Left ventricle myocardium superior (tissue), 1 donor: ENCODE results near the gene PAN2. TPM values are rescaled to one million over a fixed set of nuclear protein-coding genes. Genes with fewer than 3 reads are reported as not detected.
A peak's percentile ranks its signal among the peaks of the same experiment; 100 is the strongest.
"Not testable (repeated sequence)": the region's sequence is repeated elsewhere in the genome, so short reads cannot be mapped to it uniquely, and the experiment has no call there.

Experiments
- ATAC-seq: fragments of 200-7000 bp; cut with Tn5 transposase; one replicate; pipeline ENCODE4 v1.9.1; 2020; ENCODE audit warnings: mild to moderate bottlenecking, moderate library complexity
- DNase-seq: peaks from one replicate; pipeline ENCODE4 v3.0.0-alpha.2; 2020
- intact Hi-C: fragments of 100-400 bp; cut with micrococcal nuclease; formaldehyde crosslinking; loops from one replicate; pipeline ENCODE4 v1.11.0; 2022
- total RNA-seq: library from RNA; stranded (reverse); fragmentation: NEBNext Ultra II Directional; extraction: Animal tissue kit (Norgen Biotek cat#: 25700); gene quantifications from one replicate; pipeline ENCODE4 v1.2.1, GENCODE V29; 2021
- donor health status: DM: no; HTN: yes; CAD: no; lungs with severe emphysema.

Gene PAN2
- total RNA-seq, 1 donor from 2014 or later = 52.2 TPM

DNA sequence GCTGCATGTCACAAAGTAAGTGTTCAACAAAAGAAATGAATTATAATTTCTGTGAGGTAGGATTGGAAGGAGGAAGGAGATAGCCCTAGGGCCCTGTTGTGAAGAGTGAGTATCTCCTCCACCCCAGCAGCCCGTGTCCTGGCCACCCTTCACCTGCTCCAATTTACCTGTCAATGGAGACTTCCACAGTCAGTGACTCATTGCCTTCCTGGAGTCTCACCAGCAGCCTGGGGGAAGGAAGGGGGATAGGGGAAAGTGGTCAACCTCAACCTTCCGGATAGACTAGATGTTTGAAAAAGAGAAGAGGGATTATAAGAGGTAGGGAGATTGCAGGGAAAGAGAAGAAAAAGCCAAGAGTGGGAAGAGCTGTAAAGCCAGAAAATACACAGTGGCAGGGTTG, 16.9 kb upstream of the PAN2 start:
- intact Hi-C loops = no loop called here
- DNase-seq (no peak), ATAC-seq (no peak)

DNA sequence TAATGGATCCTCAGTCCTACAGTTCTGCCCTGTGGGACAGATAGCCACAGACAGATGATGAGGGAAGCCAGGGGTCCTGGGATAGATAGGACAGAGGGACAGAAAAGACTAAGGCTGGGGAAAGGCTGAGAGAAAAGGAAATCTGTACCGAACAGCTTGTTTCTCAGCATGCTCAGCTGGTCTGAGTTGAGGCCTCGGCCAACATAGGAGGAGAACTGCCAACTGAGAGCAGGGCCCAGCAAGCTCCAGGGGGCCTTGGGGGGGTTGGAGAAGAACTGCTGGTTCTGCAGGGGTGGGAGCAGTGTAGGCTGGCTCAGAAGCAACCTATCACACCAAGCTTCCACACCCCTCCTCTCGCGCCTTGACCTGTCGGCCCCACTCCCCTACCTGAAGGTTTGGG, 15.0 kb upstream of the PAN2 start:
- intact Hi-C loops = no loop called here
- ATAC-seq (no peak), DNase-seq (no peak)

DNA sequence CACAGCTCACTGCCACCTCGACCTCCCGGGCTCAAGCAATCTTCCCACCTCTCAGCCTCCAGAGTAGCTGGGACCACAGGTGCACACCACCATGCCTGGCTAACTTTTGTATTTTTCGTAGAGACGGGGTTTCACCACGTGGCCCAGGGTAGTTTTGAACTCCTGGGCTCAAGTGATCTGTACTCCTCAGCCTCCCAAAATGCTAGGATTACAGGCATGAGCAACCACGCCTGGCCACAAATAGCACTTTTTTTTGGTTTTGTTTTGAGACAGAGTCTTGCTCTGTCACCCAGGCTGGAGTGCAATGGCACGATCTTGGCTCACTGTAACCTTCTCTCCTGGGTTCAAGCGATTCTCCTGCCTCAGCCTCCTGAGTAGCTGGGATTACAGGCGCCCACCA, 13.5 kb upstream of the PAN2 start:
- intact Hi-C loops, ATAC-seq, DNase-seq: not testable (repeated sequence)

DNA sequence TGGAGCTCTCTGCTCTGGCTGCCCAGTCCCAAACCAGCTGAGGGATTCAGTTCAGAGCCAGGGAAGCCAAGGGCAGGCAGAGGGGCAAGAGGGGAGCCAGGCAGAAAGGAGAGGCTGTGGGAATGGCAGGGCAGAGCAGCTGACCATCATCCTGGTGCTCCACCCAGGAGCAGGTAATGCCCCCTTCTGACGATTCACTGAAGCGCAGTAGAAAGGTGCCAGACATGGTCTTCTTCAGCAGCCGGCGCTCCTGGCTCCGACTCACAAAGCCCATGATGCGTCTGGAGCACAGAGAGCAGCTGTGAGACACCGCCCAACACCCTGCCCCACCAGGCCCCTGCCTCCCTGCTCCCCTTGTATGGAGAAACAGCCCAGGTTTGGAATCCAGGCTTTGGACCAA, 12.9 kb upstream of the PAN2 start:
- intact Hi-C loops = no loop called here
- peak; percentile 11 for ATAC-seq

DNA sequence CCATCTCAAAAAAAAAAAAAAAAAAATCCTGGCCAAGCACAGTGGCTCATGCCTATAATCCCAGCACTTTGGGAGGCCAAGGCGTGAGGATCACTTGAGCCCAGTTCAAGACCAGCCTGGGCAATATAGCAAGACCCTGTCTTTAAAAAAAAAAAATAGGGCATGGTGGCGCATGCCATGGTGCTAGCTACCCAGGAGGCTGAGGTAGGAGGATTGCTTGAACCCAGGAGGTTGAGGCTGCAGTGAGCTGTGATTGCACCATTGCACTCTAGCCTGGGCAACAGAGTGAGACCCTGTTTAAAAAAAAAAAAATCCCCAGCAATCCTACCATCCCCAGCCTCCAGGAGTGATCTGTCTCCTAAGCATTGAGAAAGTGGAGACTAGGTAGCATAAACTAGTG, 8.5 kb upstream of the PAN2 start:
- DNase-seq, intact Hi-C loops, ATAC-seq: not testable (repeated sequence)

More for the DNA sequence above, 12.9 kb upstream of the PAN2 start:
- no peak for DNase-seq

- intact Hi-C loops = no loop called here
- no peak for DNase-seq
- ATAC-seq = no peak
These were observed 7.8 kb upstream of the PAN2 start for GRCh38 chr12:56341616-56342015.

DNA sequence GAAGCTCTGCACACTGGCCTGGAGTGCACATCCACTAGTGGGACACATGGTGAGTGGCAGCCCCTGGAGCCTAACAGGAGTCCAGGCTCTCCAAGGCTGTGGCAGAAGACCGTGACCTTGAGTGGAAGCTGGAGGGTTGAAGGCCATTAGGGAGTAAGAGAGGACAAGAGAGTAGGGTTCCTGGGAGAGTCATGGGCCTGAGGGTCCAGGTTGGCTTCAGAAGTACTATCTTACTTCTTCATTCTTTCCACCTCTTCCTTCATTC, 5.3 kb upstream of the PAN2 start:
- intact Hi-C loops = no loop called here
- ATAC-seq = no peak
- DNase-seq = no peak

- intact Hi-C loops = no loop called here
- ATAC-seq (no peak), DNase-seq (no peak)
These were observed 4.7 kb upstream of the PAN2 start, which contains the start of gene IL23A for GRCh38 chr12:56338308-56339157. IL23A (plus strand) TSS chr12:56338884; CDS start chr12:56339045, 161 bp downstream.

DNA sequence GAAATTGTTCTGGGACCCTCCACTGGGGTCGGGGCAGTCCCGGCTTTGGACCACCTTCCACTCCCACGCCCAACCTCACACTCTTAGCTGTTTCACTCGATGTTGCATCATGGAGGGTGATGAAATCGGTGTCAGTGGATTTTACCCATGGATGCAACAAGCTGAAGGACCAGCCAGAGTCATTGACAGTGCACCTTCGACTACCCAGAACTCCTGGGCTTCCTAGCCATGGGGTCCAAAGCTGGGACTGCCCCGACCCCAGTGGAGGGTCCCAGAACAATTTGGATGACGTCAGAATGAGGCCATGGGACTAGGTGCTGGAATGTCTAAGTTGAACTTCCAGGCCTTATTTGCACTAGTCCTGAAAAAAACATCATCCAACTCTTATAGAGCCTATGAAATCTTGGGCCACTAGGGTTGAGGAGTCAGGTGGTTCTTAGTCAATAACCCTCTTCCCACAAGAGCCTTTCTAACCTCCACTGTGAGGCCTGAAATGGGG, 4.0 kb upstream of the PAN2 start:
- no peak for DNase-seq
- intact Hi-C loops = no loop called here
- ATAC-seq = no peak

GRCh38 chr12:56336361-56337167, 2.8 kb upstream of the PAN2 start:
- DNase-seq (no peak), ATAC-seq (no peak)
- intact Hi-C loops = no loop called here

DNA sequence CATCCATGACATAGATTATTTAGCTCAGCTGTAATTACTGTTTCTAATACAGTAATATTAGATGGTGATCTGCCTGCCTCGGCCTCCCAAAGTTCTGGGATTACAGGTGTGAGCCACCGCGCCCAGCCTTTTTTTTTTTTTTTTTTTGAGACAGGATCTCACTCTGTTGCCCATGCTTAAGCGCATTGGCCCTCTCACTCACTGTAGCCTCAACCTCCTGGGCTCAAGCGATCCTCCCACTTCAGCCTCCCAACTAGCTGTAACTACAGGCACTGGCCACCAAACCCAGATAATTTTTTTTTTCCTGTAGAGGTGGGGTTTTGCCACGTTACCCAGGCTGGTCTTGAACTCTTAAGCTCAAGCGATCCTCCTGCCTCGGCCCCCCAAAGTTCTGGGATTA, 1.7 kb upstream of the PAN2 start:
- DNase-seq, intact Hi-C loops, ATAC-seq: not testable (repeated sequence)

GRCh38 chr12:56334490-56334793, 642 bp upstream of the PAN2 start:
- no peak for DNase-seq
- intact Hi-C loops = no loop called here
- no peak for ATAC-seq

DNA sequence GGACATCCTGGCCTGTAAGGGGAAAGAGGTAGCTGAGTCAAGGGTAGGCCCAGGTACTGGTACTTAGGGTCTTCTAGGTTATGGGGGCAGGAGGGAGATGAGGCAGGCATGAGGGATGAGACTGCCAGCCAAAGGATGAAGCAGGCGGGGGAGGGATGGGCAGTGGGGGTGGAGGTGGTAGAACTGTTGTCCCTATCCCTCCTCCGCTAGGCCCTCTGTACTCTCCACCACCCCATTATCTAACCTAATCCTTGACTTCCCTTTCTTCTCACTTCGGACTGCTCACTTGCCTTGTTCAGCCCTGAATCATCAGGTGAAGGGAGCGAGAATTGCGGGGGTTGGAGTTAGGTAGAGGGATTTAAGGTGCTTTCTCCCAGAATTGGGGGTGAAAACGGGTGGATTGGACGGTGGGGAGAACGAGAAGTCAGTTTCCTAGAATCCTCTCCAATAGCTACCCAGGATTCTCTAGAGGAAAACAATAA, 562 bp downstream of the PAN2 start:
- intact Hi-C loops = no loop called here

GRCh38 chr12:56332512-56333196, 1.1 kb downstream of the PAN2 start:
- intact Hi-C loops = no loop called here
- no peak for ATAC-seq
- no peak for DNase-seq

More for the DNA sequence above, 562 bp downstream of the PAN2 start:
- DNase-seq (no peak), ATAC-seq (peak; percentile 8)

GRCh38 chr12:56330936-56331490, 2.8 kb downstream of the PAN2 start:
- DNase-seq (no peak), ATAC-seq (no peak)
- intact Hi-C loops = no loop called here

GRCh38 chr12:56326533-56326932, 7.3 kb downstream of the PAN2 start:
- DNase-seq (no peak), ATAC-seq (peak; percentile 49)
- intact Hi-C loops = no loop called here

GRCh38 chr12:56326126-56326525, 7.7 kb downstream of the PAN2 start:
- intact Hi-C loops = no loop called here
- ATAC-seq = no peak
- no peak for DNase-seq

GRCh38 chr12:56324206-56324605, 9.6 kb downstream of the PAN2 start:
- intact Hi-C loops = no loop called here
- no peak for ATAC-seq
- no peak for DNase-seq

- DNase-seq, ATAC-seq, intact Hi-C loops: not testable (repeated sequence)
These were observed 12.2 kb downstream of the PAN2 start for GRCh38 chr12:56321610-56322009.
